Thyroid gland (tissue), 4 donors: Measurements from ENCODE around the gene VLDLR.

Experiments
- CTCF ChIP-seq, 6 experiments: fragments of 200-600 bp in 3 of 6; fragments of 450-650 bp in 3 of 6; sonication (generic) in 3 of 6; IDR thresholded peaks; one replicate each; pipeline ENCODE4 v1.5.1; 2016 to 2019; ENCODE audit warnings: antibody characterized with exemption in 6 of 6, mild to moderate bottlenecking in 2 of 6, inconsistent platforms in 1 of 6, moderate library complexity in 1 of 6
- POLR2A ChIP-seq, 2 donors: fragments of 450-650 bp; IDR thresholded peaks; one replicate each; pipeline ENCODE4 v1.6.1; 2017; ENCODE audit warnings: antibody characterized with exemption in 2 of 2, mild to moderate bottlenecking in 2 of 2, moderate library complexity in 1 of 2

DNA sequence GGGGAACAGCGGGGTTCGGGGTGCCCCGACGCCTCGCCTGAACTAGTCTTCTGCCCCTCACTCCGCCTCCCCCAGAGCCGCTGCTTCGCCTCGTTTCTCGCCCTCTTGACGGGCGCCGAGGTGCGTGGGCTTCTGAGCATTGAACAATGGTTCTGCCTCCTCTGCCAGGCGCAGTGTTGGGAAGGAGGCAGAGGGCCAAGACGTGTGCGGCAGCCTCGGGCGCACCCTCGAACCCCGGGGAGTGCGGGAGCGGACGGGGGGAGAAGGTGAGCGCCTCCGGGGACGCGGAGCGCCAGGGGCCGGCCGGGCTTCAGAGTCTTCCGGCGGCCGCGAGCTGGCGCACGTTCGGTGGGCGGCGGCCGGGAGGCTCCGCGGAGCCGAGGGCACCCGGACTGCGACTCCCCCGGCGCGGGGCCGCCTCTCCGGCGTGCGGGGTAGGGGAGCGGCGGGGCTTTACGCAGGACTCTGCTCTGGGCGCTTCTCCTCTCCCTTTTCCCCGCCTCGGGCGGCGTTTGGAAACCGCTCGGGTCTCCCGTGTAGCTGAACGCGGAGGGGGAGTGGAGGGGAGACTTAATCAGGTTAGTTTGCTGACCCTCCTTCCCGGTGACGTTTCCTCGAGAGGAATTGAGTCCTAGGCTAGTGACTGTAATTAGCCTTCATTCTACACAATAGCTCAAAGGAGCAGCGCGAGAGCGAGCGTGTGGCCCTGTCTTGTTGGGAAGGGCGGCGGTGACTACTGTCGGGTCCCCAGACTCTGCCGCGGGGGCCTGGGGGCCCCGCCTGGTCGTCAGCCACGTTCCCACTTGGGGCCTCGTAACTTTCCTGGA is 1.1 kb downstream of the VLDLR start:
- TF ChIP-seq CTCF (IDR thresholded peaks at IDR 0.05) (no peak), POLR2A (IDR thresholded peaks at IDR 0.05) (no peak)
